Activated T-cell treated with anti-CD3 and anti-CD28 coated beads, Interleukin-2, amount 50 U/mL, for 4 hours (primary cell): ENCODE data around the gene NEBL. TPM values are rescaled to one million over a fixed set of nuclear protein-coding genes. Genes with fewer than 3 reads are reported as not detected.

Source experiments
- ATAC-seq, 2 donors: fragments of 200-7000 bp; cut with Tn5 transposase; one replicate each; pipeline ENCODE4 v1.10.0; 2021
- DNase-seq: peaks from one replicate; pipeline ENCODE4 v3.0.0-alpha.2; 2020
- H3K27me3 Mint-ChIP-seq: one replicate; pipeline ENCODE4 v1.8.0; 2021; ENCODE audit warnings: low read depth, mixed read lengths
- H3K36me3 Mint-ChIP-seq: one replicate; pipeline ENCODE4 v1.8.0; 2022; ENCODE audit warnings: mixed read lengths; ENCODE audit not compliant: insufficient read depth
- H3K4me1 Mint-ChIP-seq: one replicate; pipeline ENCODE4 v1.8.0; 2021; ENCODE audit warnings: low read depth, mixed read lengths
- H3K4me3 Mint-ChIP-seq: one replicate; pipeline ENCODE4 v1.8.0; 2021; ENCODE audit warnings: mild to moderate bottlenecking, moderate library complexity, mixed read lengths
- H3K9me3 Mint-ChIP-seq: one replicate; pipeline ENCODE4 v1.8.0; 2021; ENCODE audit warnings: mixed read lengths
- total RNA-seq, 3 donors: library from RNA; stranded (reverse); gene quantifications; one replicate each; pipeline ENCODE4 v1.2.1, GENCODE V29; 2021

The NEBL gene
- total RNA-seq, 3 donors from 2014 or later = 0.11 to 0.48 (median 0.24) TPM

GRCh38 chr10:20890491-20891337 is 6.4 kb downstream of the NEBL start:
- ATAC-seq (no peak), DNase-seq (no peak)
- Mint-ChIP-seq H3K36me3 (no peaks in the 10 kb centered on the region), H3K27me3 (no peaks in the 10 kb centered on the region), H3K9me3 (no peaks in the 10 kb centered on the region), H3K4me1 (no peaks in the 10 kb centered on the region), H3K4me3 (no peak overlapping the region)

- H3K36me3 Mint-ChIP-seq = no peaks in the 10 kb centered on the region
- no peak overlapping the region for H3K4me3 Mint-ChIP-seq
- ATAC-seq = no peak
- no peaks in the 10 kb centered on the region for H3K4me1 Mint-ChIP-seq
- H3K27me3 Mint-ChIP-seq = no peaks in the 10 kb centered on the region
- H3K9me3 Mint-ChIP-seq = no peaks in the 10 kb centered on the region
- no peak for DNase-seq
These were observed 7.1 kb downstream of the NEBL start for GRCh38 chr10:20890009-20890408.

GRCh38 chr10:20888620-20889330 is 8.3 kb downstream of the NEBL start:
- no peaks in the 10 kb centered on the region for H3K36me3 Mint-ChIP-seq
- no peak overlapping the region for H3K4me3 Mint-ChIP-seq
- no peaks in the 10 kb centered on the region for H3K27me3 Mint-ChIP-seq
- H3K9me3 Mint-ChIP-seq = no peaks in the 10 kb centered on the region
- DNase-seq (no peak), ATAC-seq (no peak)
- no peaks in the 10 kb centered on the region for H3K4me1 Mint-ChIP-seq

DNA sequence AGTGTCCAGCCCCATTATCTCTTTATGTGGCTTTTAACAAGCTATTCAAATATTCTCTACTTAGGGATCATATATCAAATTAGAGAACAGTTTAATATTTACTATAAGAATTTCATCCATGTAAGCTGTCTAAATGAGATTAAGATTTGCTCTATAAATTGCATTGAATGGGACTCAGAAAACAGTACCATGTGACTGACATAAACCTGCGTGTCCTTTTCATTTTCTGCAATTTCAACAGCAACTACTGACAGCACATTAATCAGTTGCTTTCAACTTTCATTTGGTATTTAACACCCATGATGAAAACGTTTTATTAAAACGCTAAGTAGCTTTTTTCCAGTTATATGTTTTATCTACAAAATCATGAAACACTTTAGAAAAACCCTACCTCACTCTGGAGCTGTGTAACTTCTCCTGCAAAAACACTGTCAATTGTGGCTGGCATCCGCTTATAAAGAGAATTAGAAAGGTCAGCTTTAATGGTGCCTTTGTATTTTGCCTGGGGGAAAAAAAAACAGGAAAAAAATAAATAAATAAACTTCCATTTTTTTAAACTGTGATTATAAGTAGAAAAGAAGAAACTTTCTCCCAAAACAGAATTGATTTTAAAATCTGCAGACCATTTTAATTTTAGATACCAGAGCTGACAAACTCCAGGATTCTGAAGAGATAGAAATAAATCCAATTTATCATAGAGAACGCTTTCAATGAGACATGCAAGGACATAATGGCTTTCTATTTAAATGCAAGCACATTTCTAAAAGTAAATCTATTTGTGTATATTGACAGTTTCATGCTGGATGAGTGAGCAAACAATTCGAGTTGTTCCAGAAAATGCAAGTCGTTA is 9.2 kb downstream of the NEBL start:
- DNase-seq (no peak), ATAC-seq (no peak)
- H3K36me3 Mint-ChIP-seq = no peaks in the 10 kb centered on the region
- no peaks in the 10 kb centered on the region for H3K9me3 Mint-ChIP-seq
- no peaks in the 10 kb centered on the region for H3K27me3 Mint-ChIP-seq
- H3K4me3 Mint-ChIP-seq = no peak overlapping the region
- no peaks in the 10 kb centered on the region for H3K4me1 Mint-ChIP-seq

GRCh38 chr10:20885678-20886077 is 11.4 kb downstream of the NEBL start:
- H3K36me3 Mint-ChIP-seq = no peaks in the 10 kb centered on the region
- no peaks in the 10 kb centered on the region for H3K27me3 Mint-ChIP-seq
- DNase-seq (no peak), ATAC-seq (no peak)
- H3K9me3 Mint-ChIP-seq = no peaks in the 10 kb centered on the region
- no peaks in the 10 kb centered on the region for H3K4me1 Mint-ChIP-seq
- H3K4me3 Mint-ChIP-seq = no peak overlapping the region

GRCh38 chr10:20883552-20883951 is 13.6 kb downstream of the NEBL start:
- Mint-ChIP-seq H3K27me3 (no peaks in the 10 kb centered on the region), H3K36me3 (no peaks in the 10 kb centered on the region), H3K4me1 (no peaks in the 10 kb centered on the region), H3K9me3 (no peaks in the 10 kb centered on the region), H3K4me3 (no peak overlapping the region)
- no peak for ATAC-seq
- no peak for DNase-seq

GRCh38 chr10:20882091-20882490 is 15.0 kb downstream of the NEBL start:
- ATAC-seq = no peak
- H3K4me3 Mint-ChIP-seq = no peak overlapping the region

DNA sequence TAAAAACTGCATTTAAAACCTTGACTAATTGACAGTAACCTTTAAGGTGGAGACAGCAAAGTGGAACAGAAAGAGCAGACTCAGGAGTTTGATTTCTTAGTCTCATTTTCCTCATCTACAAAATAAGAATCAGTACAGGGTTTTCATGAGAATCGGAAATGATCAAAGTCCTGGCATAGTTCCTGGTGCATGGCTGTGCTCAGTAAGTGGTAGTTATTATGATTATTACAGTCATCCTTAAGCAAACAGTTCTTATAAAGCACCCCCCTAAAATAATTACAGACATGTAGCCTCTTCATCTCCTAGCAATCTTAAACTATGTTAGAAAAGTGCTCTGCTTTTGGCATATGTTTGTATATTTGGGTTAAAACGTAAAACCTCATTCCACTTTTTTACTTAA is 18.0 kb downstream of the NEBL start:
- no peaks in the 10 kb centered on the region for H3K4me1 Mint-ChIP-seq

More at GRCh38 chr10:20882091-20882490, 15.0 kb downstream of the NEBL start:
- Mint-ChIP-seq H3K4me1 (no peaks in the 10 kb centered on the region), H3K9me3 (no peaks in the 10 kb centered on the region), H3K27me3 (no peaks in the 10 kb centered on the region), H3K36me3 (no peaks in the 10 kb centered on the region)
- no peak for DNase-seq

GRCh38 chr10:20877986-20878983 is 18.8 kb downstream of the NEBL start:
- DNase-seq (no peak), ATAC-seq (no peak)
- Mint-ChIP-seq H3K36me3 (no peaks in the 10 kb centered on the region), H3K4me1 (no peaks in the 10 kb centered on the region), H3K4me3 (no peak overlapping the region), H3K9me3 (no peaks in the 10 kb centered on the region), H3K27me3 (no peaks in the 10 kb centered on the region)

More for the DNA sequence above, 18.0 kb downstream of the NEBL start:
- H3K4me3 Mint-ChIP-seq = no peak overlapping the region
- H3K36me3 Mint-ChIP-seq = no peaks in the 10 kb centered on the region
- no peaks in the 10 kb centered on the region for H3K27me3 Mint-ChIP-seq
- no peaks in the 10 kb centered on the region for H3K9me3 Mint-ChIP-seq
- DNase-seq (no peak), ATAC-seq (no peak)

DNA sequence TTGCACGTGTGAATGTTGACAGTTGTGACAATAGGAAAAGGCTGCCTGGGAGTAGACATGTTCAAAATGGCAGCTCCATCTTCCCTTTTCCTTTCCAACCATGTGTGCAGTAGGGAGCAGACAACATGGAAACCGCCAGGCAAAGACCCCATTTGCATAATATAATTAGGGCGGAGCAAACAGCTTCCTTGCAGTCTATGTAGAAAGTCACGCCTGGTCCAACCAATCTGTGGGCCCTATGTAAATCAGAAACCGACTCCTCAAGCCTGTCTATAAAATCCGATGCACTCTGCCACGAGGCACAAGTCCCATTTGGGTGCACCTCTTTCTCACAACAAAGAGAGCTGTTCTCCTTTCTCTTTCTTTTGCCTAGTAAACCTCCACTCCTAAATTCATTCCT is 19.6 kb downstream of the NEBL start:
- Mint-ChIP-seq H3K4me3 (no peak overlapping the region), H3K27me3 (no peaks in the 10 kb centered on the region), H3K9me3 (no peaks in the 10 kb centered on the region), H3K4me1 (no peaks in the 10 kb centered on the region), H3K36me3 (no peaks in the 10 kb centered on the region)
- DNase-seq (no peak), ATAC-seq (no peak)

- Mint-ChIP-seq H3K36me3 (no peaks in the 10 kb centered on the region), H3K4me3 (no peak overlapping the region), H3K27me3 (peaks cover 3% of the 10 kb centered on the region), H3K9me3 (no peaks in the 10 kb centered on the region), H3K4me1 (no peaks in the 10 kb centered on the region)
- ATAC-seq = no peak
- no peak for DNase-seq
These were observed 22.9 kb downstream of the NEBL start for GRCh38 chr10:20874261-20874660.

- Mint-ChIP-seq H3K27me3 (peaks cover 3% of the 10 kb centered on the region), H3K4me3 (no peak overlapping the region), H3K9me3 (no peaks in the 10 kb centered on the region), H3K4me1 (no peaks in the 10 kb centered on the region), H3K36me3 (no peaks in the 10 kb centered on the region)
- ATAC-seq (no peak), DNase-seq (no peak)
These were observed 25.1 kb downstream of the NEBL start for GRCh38 chr10:20871970-20872369.

DNA sequence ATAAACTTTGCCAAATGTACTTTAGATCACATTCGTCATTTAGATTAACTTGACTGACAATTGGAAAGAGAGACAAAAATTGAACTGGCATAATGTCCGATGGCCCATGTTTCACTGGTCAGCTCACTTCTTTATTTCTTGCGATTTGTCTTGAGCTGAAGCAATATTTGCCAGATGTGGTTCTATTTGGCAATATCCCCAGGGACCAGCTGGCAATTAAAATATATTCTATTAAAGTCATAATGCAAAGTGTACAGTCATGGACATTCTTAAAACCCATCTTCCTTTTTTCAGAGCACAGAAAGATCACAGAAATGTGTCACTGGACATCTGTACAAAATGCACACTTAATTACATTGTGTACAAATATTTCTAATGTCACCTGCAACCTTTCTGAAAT is 26.3 kb downstream of the NEBL start:
- DNase-seq (no peak), ATAC-seq (no peak)
- H3K4me3 Mint-ChIP-seq = no peak overlapping the region
- no peaks in the 10 kb centered on the region for H3K36me3 Mint-ChIP-seq
- H3K4me1 Mint-ChIP-seq = no peaks in the 10 kb centered on the region
- no peaks in the 10 kb centered on the region for H3K9me3 Mint-ChIP-seq
- peaks cover 3% of the 10 kb centered on the region for H3K27me3 Mint-ChIP-seq
